Measurements from ENCODE around the gene FBXW9.

- TF ChIP-seq POLR2A (IDR thresholded peaks at IDR 0.05) (no peak), CTCF (IDR thresholded peaks at IDR 0.05) (no peak), POLR2AphosphoS5 (IDR thresholded peaks at IDR 0.05) (no peak)
These were observed 48.9 kb upstream of the FBXW9 start for GRCh38 chr19:12745166-12745897.
